Globus pallidus (tissue), 1 donor: ENCODE data around the gene SLC8A1.

Source experiments
- DNase-seq: peaks from one replicate; pipeline ENCODE4 v3.0.0-alpha.2; 2015; ENCODE audit warnings: low spot score

Gene SLC8A1

GRCh38 chr2:40047406-40047805, 404.5 kb downstream of the SLC8A1 start:
- no peak for DNase-seq
